Measurements from ENCODE around the gene FAM241A.
A peak's percentile ranks its signal among the peaks of the same experiment; 100 is the strongest.
"Not testable (repeated sequence)": the region's sequence is repeated elsewhere in the genome, so short reads cannot be mapped to it uniquely, and the experiment has no call there.

Gene FAM241A

GRCh38 chr4:112140536-112140935, 4.7 kb upstream of the FAM241A start:
- DNase-seq = no peak

- no peak for DNase-seq
These were observed 3.7 kb upstream of the FAM241A start for GRCh38 chr4:112141366-112142138.

- DNase-seq = no peak
These were observed 3.1 kb upstream of the FAM241A start for GRCh38 chr4:112142182-112142581.

- DNase-seq = no peak
These were observed 1.5 kb upstream of the FAM241A start for GRCh38 chr4:112143781-112144180.

GRCh38 chr4:112144546-112145325, 518 bp upstream of the FAM241A start:
- no peak for DNase-seq

GRCh38 chr4:112145790-112146501, 692 bp downstream of the FAM241A start:
- peak; percentile 7 for DNase-seq

- no peak for DNase-seq
These were observed 1.2 kb downstream of the FAM241A start for GRCh38 chr4:112146502-112146813.

GRCh38 chr4:112147697-112148096, 2.4 kb downstream of the FAM241A start:
- no peak for DNase-seq

- DNase-seq = no peak
These were observed 5.7 kb downstream of the FAM241A start for GRCh38 chr4:112150920-112151319.

- DNase-seq = no peak
These were observed 7.3 kb downstream of the FAM241A start for GRCh38 chr4:112152521-112152920.

- no peak for DNase-seq
These were observed 8.0 kb downstream of the FAM241A start for GRCh38 chr4:112153211-112153791.

- no peak for DNase-seq
These were observed 10.9 kb downstream of the FAM241A start for GRCh38 chr4:112156112-112156511.

- no peak for DNase-seq
These were observed 11.3 kb downstream of the FAM241A start for GRCh38 chr4:112156553-112156952.

GRCh38 chr4:112163706-112164105, 18.5 kb downstream of the FAM241A start:
- DNase-seq = not testable (repeated sequence)

GRCh38 chr4:112167794-112168193, 22.5 kb downstream of the FAM241A start:
- no peak for DNase-seq

GRCh38 chr4:112168719-112169500, 23.7 kb downstream of the FAM241A start:
- DNase-seq = no peak

GRCh38 chr4:112170451-112170993, 25.3 kb downstream of the FAM241A start:
- no peak for DNase-seq

GRCh38 chr4:112171051-112171763, 26.0 kb downstream of the FAM241A start:
- not testable (repeated sequence) for DNase-seq

GRCh38 chr4:112172180-112172579, 26.9 kb downstream of the FAM241A start:
- DNase-seq = no peak

- no peak for DNase-seq
These were observed 28.6 kb downstream of the FAM241A start for GRCh38 chr4:112173593-112174558.
